ENCODE data around the gene SPIN1.

Gene SPIN1

DNA sequence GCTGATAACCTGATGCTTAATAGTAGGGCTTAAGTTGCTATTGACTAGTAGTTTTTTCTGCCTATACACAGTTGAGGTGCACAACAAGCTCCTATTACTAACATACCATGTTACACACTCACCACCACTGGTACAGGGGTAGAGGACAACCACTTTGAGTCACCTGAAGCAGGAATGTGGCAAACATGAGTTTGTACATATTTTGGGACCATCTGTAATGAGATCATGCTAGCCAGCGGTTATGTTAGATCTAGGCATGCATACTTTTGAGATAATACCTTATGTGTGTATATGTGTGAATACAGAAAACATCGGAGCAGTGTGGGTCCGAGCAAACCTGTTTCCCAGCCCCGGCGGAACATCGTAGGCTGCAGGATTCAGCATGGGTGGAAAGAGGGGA, 73.9 kb downstream of the SPIN1 start:
- POLR2A ChIA-PET: no interaction called here
- DNase-seq (ENCODE audit: extremely low spot score): no peak
- CTCF ChIA-PET: interaction anchor here (1.2 kb wide), 1 partner anchor 12 kb away, joined by 3 read pairs; no protein-coding TSS in a partner anchor
- TF ChIP-seq, protein P1, sequence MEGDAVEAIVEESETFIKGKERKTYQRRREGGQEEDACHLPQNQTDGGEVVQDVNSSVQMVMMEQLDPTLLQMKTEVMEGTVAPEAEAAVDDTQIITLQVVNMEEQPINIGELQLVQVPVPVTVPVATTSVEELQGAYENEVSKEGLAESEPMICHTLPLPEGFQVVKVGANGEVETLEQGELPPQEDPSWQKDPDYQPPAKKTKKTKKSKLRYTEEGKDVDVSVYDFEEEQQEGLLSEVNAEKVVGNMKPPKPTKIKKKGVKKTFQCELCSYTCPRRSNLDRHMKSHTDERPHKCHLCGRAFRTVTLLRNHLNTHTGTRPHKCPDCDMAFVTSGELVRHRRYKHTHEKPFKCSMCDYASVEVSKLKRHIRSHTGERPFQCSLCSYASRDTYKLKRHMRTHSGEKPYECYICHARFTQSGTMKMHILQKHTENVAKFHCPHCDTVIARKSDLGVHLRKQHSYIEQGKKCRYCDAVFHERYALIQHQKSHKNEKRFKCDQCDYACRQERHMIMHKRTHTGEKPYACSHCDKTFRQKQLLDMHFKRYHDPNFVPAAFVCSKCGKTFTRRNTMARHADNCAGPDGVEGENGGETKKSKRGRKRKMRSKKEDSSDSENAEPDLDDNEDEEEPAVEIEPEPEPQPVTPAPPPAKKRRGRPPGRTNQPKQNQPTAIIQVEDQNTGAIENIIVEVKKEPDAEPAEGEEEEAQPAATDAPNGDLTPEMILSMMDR (IDR thresholded peaks at IDR 0.05; ENCODE audit: control extremely low read depth, extremely low read depth, low read depth, missing control alignments): no peak

GRCh38 chr9:88464851-88465250, 76.6 kb downstream of the SPIN1 start:
- POLR2A ChIA-PET: no interaction called here
- no peak for DNase-seq (ENCODE audit: extremely low spot score)
- TF ChIP-seq, protein P1 (IDR thresholded peaks at IDR 0.05; ENCODE audit: control extremely low read depth, extremely low read depth, low read depth, missing control alignments): no peak
- CTCF ChIA-PET: interaction anchor here (1.3 to 1.4 kb wide), 2 partner anchors 9 to 15 kb away, joined by 3 to 5 read pairs; no protein-coding TSS in a partner anchor

GRCh38 chr9:88468226-88468625, 80.0 kb downstream of the SPIN1 start:
- TF ChIP-seq, protein P1 (IDR thresholded peaks at IDR 0.05; ENCODE audit: control extremely low read depth, extremely low read depth, low read depth, missing control alignments): no peak
- no peak for DNase-seq (ENCODE audit: extremely low spot score)
- POLR2A ChIA-PET: no interaction called here
- CTCF ChIA-PET: no interaction called here

GRCh38 chr9:88476491-88477271, 88.4 kb downstream of the SPIN1 start:
- CTCF ChIA-PET: interaction anchor here (1.4 kb wide), 1 partner anchor 102 kb away, joined by 3 read pairs; no protein-coding TSS in a partner anchor
- POLR2A ChIA-PET: no interaction called here
- TF ChIP-seq, protein P1 (IDR thresholded peaks at IDR 0.05; ENCODE audit: control extremely low read depth, extremely low read depth, low read depth, missing control alignments): no peak
- DNase-seq (ENCODE audit: extremely low spot score): no peak

- no peak for DNase-seq (ENCODE audit: extremely low spot score)
- TF ChIP-seq, protein P1 (IDR thresholded peaks at IDR 0.05; ENCODE audit: control extremely low read depth, extremely low read depth, low read depth, missing control alignments): no peak
- ChIA-PET POLR2A (no interaction called here), CTCF (no interaction called here)
Measured at GRCh38 chr9:88477300-88477751, 89.1 kb downstream of the SPIN1 start.

DNA sequence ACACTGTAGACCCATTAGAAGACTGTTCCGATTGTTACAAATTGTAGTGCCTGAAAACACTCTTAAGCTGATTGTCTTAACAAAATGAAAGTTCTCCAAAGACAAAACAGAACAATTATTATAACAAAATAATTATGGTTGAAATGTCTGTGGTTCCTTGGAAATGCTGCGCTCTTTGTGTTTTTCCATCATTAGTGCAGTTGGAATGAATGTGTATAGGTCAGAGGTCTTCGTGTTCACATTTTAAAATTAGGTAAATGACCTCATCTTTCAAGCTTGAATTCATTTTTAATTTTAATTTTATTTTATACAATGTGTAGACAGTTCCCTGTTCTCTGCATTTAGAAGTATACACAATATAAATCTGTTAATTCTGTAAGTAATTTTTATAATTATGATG, 90.0 kb downstream of the SPIN1 start:
- no peak for DNase-seq (ENCODE audit: extremely low spot score)
- CTCF ChIA-PET: no interaction called here
- POLR2A ChIA-PET: no interaction called here
- TF ChIP-seq, protein P1 (IDR thresholded peaks at IDR 0.05; ENCODE audit: control extremely low read depth, extremely low read depth, low read depth, missing control alignments): no peak
